GM18870 (cell line): ENCODE data around the gene HNRNPH3.

Experiments
- ATAC-seq: cut with Tn5 transposase; IDR thresholded peaks from one replicate; pipeline ENCODE4 v1.9.1; 2021; ENCODE audit warnings: moderate library complexity; ENCODE audit not compliant: unreplicated experiment

Gene HNRNPH3

GRCh38 chr10:68371604-68372003 is 39.7 kb downstream of the HNRNPH3 start:
- ATAC-seq = no peak

- no peak for ATAC-seq
Measured at GRCh38 chr10:68385740-68386139, 53.9 kb downstream of the HNRNPH3 start.
